NB4 (cell line): ENCODE measurements around the gene THSD7A.

ENCODE experiments used
- DNase-seq: peaks from one replicate; pipeline ENCODE4 v3.0.0; 2010; ENCODE audit warnings: low read depth
- H3K4me3 ChIP-seq: one replicate; pipeline ENCODE4 v1.5.1; 2011; ENCODE audit warnings: mild to moderate bottlenecking, low read depth, low read length, moderate library complexity
- MAX ChIP-seq: IDR thresholded peaks from 2 replicates; pipeline ENCODE4 v1.6.1; 2011; ENCODE audit warnings: low read depth, low read length
- MYC ChIP-seq: IDR thresholded peaks from 2 replicates; pipeline ENCODE4 v1.6.1; 2011; ENCODE audit warnings: low read depth, low read length
- POLR2A ChIP-seq: IDR thresholded peaks from 2 replicates; pipeline ENCODE4 v1.6.1; 2011; ENCODE audit warnings: mild to moderate bottlenecking; ENCODE audit not compliant: insufficient read length; ENCODE audit errors: extremely low read depth
- TF ChIP-seq, protein P1 (sequence below): IDR thresholded peaks from one replicate; pipeline ENCODE4 v1.5.1; 2012; ENCODE audit warnings: low read depth, low read length

The THSD7A gene

GRCh38 chr7:11638011-11638774 lies 193.8 kb downstream of the THSD7A start:
- DNase-seq, result no peak
- H3K4me3 ChIP-seq, result no peak overlapping the region
- TF ChIP-seq POLR2A (no peak), MAX (no peak), MYC (no peak)
- TF ChIP-seq, protein P1, sequence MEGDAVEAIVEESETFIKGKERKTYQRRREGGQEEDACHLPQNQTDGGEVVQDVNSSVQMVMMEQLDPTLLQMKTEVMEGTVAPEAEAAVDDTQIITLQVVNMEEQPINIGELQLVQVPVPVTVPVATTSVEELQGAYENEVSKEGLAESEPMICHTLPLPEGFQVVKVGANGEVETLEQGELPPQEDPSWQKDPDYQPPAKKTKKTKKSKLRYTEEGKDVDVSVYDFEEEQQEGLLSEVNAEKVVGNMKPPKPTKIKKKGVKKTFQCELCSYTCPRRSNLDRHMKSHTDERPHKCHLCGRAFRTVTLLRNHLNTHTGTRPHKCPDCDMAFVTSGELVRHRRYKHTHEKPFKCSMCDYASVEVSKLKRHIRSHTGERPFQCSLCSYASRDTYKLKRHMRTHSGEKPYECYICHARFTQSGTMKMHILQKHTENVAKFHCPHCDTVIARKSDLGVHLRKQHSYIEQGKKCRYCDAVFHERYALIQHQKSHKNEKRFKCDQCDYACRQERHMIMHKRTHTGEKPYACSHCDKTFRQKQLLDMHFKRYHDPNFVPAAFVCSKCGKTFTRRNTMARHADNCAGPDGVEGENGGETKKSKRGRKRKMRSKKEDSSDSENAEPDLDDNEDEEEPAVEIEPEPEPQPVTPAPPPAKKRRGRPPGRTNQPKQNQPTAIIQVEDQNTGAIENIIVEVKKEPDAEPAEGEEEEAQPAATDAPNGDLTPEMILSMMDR, result no peak

- TF ChIP-seq, protein P1, result no peak
- TF ChIP-seq MAX, result no peak
- no peak for TF ChIP-seq MYC
- no peak for TF ChIP-seq POLR2A
- H3K4me3 ChIP-seq, result no peak overlapping the region
- no peak for DNase-seq
Measured at GRCh38 chr7:11636274-11636673, 195.7 kb downstream of the THSD7A start.

DNA sequence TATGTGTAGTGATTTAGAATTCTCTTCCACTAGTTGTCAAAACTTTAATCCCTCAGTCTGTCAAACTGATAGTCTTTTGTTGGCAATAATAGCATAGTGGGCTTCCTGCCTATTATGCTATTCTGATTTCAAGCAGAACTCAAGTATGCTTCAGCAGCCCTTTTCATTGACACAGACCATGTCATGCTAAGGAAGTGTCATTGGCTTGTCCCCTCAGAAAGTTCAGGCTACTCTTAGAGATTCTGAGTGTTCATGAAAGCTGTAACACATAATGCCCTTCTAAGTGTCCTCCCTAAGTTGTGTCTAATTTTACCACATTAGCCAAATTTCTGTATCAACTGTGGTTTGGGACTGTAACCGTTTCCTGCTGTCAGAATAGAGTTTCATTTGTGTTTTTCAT lies 198.7 kb downstream of the THSD7A start:
- no peak for DNase-seq
- TF ChIP-seq MAX, result no peak
- TF ChIP-seq POLR2A, result no peak
- no peak for TF ChIP-seq MYC
- TF ChIP-seq, protein P1, result no peak
- H3K4me3 ChIP-seq, result no peak overlapping the region

DNA sequence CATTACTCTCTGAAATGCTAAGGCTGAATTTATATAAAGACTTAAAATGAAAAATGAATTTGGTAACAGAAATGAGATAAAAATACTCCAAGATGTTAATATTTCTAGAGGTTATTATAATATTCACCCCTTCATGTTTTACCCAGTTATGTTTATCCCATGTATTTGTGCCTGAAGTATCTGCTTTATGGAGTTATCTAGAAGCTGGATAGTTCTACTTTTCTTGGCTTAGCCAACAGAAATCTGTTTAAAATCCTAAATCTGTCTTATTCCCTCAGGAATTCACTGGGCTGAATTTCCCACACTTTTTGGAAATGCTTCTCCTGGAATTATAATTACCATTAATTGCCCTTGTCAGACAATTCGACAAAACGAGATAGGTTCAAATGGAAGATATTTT lies 201.6 kb downstream of the THSD7A start:
- TF ChIP-seq MYC (no peak), POLR2A (no peak), MAX (no peak)
- TF ChIP-seq, protein P1, result no peak
- DNase-seq, result no peak
- H3K4me3 ChIP-seq, result no peak overlapping the region

- TF ChIP-seq POLR2A (no peak), MYC (no peak), MAX (no peak)
- TF ChIP-seq, protein P1, result no peak
- no peak overlapping the region for H3K4me3 ChIP-seq
- DNase-seq, result no peak
Measured at GRCh38 chr7:11625669-11626068, 206.3 kb downstream of the THSD7A start.
